Testis (tissue), 3 donors: ENCODE measurements around the gene PCF11. TPM values are rescaled to one million over a fixed set of nuclear protein-coding genes. Genes with fewer than 3 reads are reported as not detected.
A peak's percentile ranks its signal among the peaks of the same experiment; 100 is the strongest.
"Not testable (repeated sequence)": the region's sequence is repeated elsewhere in the genome, so short reads cannot be mapped to it uniquely, and the experiment has no call there.

Experiments
- DNase-seq: peaks from one replicate; pipeline ENCODE4 v3.0.0-alpha.2; 2019
- H3K27ac ChIP-seq, 2 donors: fragments of 200-600 bp; sonication (generic); one replicate each; pipeline ENCODE4 v1.5.1; 2019
- H3K27me3 ChIP-seq: fragments of 200-600 bp; sonication (generic); one replicate; pipeline ENCODE4 v1.5.1; 2019
- H3K36me3 ChIP-seq: fragments of 200-600 bp; sonication (generic); one replicate; pipeline ENCODE4 v1.5.1; 2017; ENCODE audit warnings: low read depth; ENCODE audit errors: missing control alignments
- H3K4me1 ChIP-seq: fragments of 200-600 bp; sonication (generic); one replicate; pipeline ENCODE4 v1.5.1; 2019
- H3K4me3 ChIP-seq, 2 donors: fragments of 200-600 bp; sonication (generic); one replicate each; pipeline ENCODE4 v1.5.1; 2017 to 2019
- H3K9me3 ChIP-seq: fragments of 200-600 bp; sonication (generic); one replicate; pipeline ENCODE4 v1.5.1; 2017
- CTCF ChIP-seq, 3 experiments: fragments of 450-650 bp in 2 of 3; fragments of 200-600 bp in 1 of 3; sonication (generic) in 1 of 3; IDR thresholded peaks; one replicate each; pipeline ENCODE4 v1.5.1; 2016 to 2019; ENCODE audit warnings: antibody characterized with exemption in 3 of 3, mild to moderate bottlenecking in 2 of 3, moderate library complexity in 1 of 3
- POLR2A ChIP-seq: fragments of 450-650 bp; IDR thresholded peaks from one replicate; pipeline ENCODE4 v1.6.1; 2017; ENCODE audit warnings: antibody characterized with exemption, mild to moderate bottlenecking, moderate library complexity
- WGBS, 2 donors: methylation state at CpG; one replicate each; pipeline ENCODE4 v1.1.5; 2018; 5-methylcytosine and 5-hydroxymethylcytosine counted together
- intact Hi-C: fragments of 100-400 bp; cut with DNase I; formaldehyde crosslinking; loops from one replicate; pipeline ENCODE4 v1.15.1; 2023; ENCODE audit warnings: low total_unique reads
- polyA plus RNA-seq: library from polyadenylated mRNA; stranded (reverse); fragments of 350-450 nt; fragmentation: Illumina TruSeq; extraction: RNeasy Lipid Tissue Mini Kit (QIAGEN cat#74804); gene quantifications from one replicate; pipeline ENCODE4 v1.2.3, GENCODE V29; 2014; ENCODE audit warnings: low read depth, low replicate concordance; ENCODE audit not compliant: insufficient read depth
- total RNA-seq, 2 donors: library from RNA; depleted of rRNA; stranded (reverse); fragments of >200 nt; gene quantifications; one replicate each; pipeline ENCODE4 v1.2.3, GENCODE V29; 2016

Gene PCF11
- total and polyA plus RNA-seq, 3 donors from 2014 or later = 36.1 to 100.0 (median 80.5) TPM

GRCh38 chr11:83132191-83132590 lies 24.7 kb upstream of the PCF11 start:
- no peaks in the 10 kb centered on the region for H3K9me3 ChIP-seq
- H3K4me3 ChIP-seq = no peak overlapping the region
- no peak for TF ChIP-seq POLR2A
- no peak for TF ChIP-seq CTCF (IDR thresholded peaks at IDR 0.05)
- no peak overlapping the region for H3K27ac ChIP-seq
- H3K27me3 ChIP-seq = no peaks in the 10 kb centered on the region
- peaks cover 3% of the 10 kb centered on the region for H3K4me1 ChIP-seq
- H3K36me3 ChIP-seq = no peaks in the 10 kb centered on the region
- intact Hi-C loops = no loop called here
- 63 to 73% methylated on average over 4 of the region's 4 CpGs for WGBS, 2 donors
- no peak for DNase-seq

DNA sequence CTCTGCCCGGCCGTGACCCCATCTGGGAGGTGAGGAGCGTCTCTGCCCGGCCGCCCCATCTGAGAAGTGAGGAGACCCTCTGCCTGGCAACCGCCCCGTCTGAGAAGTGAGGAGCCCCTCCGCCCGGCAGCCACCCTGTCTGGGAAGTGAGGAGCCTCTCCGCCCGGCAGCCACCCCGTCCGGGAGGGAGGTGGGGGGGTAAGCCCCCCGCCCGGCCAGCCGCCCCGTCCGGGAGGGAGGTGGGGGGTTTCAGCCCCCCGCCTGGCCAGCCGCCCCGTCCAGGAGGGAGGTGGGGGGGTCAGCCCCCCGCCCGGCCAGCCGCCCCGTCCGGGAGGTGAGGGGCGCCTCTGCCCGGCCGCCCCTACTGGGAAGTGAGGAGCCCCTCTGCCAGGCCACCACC lies 23.7 kb upstream of the PCF11 start:
- DNase-seq, H3K36me3 ChIP-seq, H3K4me3 ChIP-seq, H3K27ac ChIP-seq, H3K27me3 ChIP-seq, H3K9me3 ChIP-seq, H3K4me1 ChIP-seq, intact Hi-C loops: not testable (repeated sequence)
- whole genome bisulfite sequencing, 2 donors = 53% methylated on average over 3 of the region's 29 CpGs; no CpG with 5 or more reads in 1 of the 2 donors

- peaks cover 6% of the 10 kb centered on the region for H3K4me1 ChIP-seq
- H3K27me3 ChIP-seq = no peaks in the 10 kb centered on the region
- 38 to 41% methylated on average over 6 of the region's 6 CpGs for WGBS, 2 donors
- no peaks in the 10 kb centered on the region for H3K36me3 ChIP-seq
- DNase-seq = no peak
- no peaks in the 10 kb centered on the region for H3K9me3 ChIP-seq
- intact Hi-C loops = no loop called here
- peak overlapping the region; percentile 35 to 68 for H3K27ac ChIP-seq
- no peak for TF ChIP-seq POLR2A
- TF ChIP-seq CTCF (IDR thresholded peaks at IDR 0.05) = no peak
- no peak overlapping the region for H3K4me3 ChIP-seq
Measured at GRCh38 chr11:83139310-83139709, 17.6 kb upstream of the PCF11 start.

DNA sequence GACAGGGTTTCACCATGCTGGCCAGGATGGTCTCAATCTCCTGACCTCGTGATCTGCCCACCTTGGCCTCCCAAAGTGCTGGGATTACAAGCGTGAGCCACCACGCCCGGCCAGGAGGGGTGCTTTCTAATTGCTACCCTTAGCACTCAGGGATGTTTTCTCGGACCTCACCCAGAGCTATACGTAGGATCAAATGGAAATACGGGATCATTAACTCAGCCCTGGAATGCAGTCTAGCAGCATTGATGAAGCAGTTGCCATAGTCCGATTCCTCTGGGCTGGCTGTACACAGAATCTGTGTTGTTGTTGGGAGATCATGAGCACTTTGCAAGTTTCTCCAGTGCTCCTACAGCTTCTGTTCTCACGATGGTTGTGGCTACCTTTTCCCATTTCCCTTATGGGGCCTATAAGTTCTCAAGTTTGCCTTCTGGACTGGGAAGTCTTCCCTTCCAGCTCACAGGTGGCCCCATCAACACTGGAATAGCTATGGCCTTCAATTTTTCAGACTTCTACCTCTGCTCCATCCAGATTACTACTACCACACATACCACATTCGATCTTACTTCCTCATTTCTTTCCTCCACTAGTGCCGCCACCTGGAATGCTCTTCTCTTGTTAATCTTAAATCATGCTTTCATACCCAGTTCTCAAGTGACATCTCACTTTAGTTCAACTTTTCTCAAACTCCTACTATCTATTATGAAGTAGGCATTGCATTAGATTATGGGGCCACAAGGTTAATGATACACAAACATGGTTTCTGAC lies 16.1 kb upstream of the PCF11 start:
- Histone ChIP-seq H3K27ac (no peak overlapping the region), H3K9me3 (no peaks in the 10 kb centered on the region), H3K4me1 (peaks cover 6% of the 10 kb centered on the region), H3K4me3 (no peak overlapping the region), H3K36me3 (no peaks in the 10 kb centered on the region), H3K27me3 (no peaks in the 10 kb centered on the region)
- intact Hi-C loops = no loop called here
- WGBS, 2 donors = 92 to 94% methylated on average over 11 of the region's 11 CpGs
- no peak for DNase-seq
- no peak for TF ChIP-seq CTCF (IDR thresholded peaks at IDR 0.05)
- TF ChIP-seq POLR2A = no peak

- Histone ChIP-seq H3K36me3 (no peaks in the 10 kb centered on the region), H3K4me1 (no peaks in the 10 kb centered on the region), H3K27me3 (no peaks in the 10 kb centered on the region), H3K9me3 (no peaks in the 10 kb centered on the region), H3K27ac (no peak overlapping the region), H3K4me3 (no peak overlapping the region)
- WGBS, 2 donors = 91 to 92% methylated on average over 4 of the region's 4 CpGs
- intact Hi-C loops = no loop called here
- TF ChIP-seq POLR2A (no peak), CTCF (IDR thresholded peaks at IDR 0.05) (no peak)
- no peak for DNase-seq
Measured at GRCh38 chr11:83147895-83148294, 9.0 kb upstream of the PCF11 start.
